ENCODE data around the gene SRSF3.
A peak's percentile ranks its signal among the peaks of the same experiment; 100 is the strongest.
"Not testable (repeated sequence)": the region's sequence is repeated elsewhere in the genome, so short reads cannot be mapped to it uniquely, and the experiment has no call there.

The SRSF3 gene

GRCh38 chr6:36604090-36605060 lies 10.2 kb downstream of the SRSF3 start:
- DNase-seq (ENCODE audit: low read depth in 2 of 3, low spot score in 1 of 3) = no peak

- no peak for DNase-seq (ENCODE audit: low read depth in 2 of 3, low spot score in 1 of 3)
Observed at GRCh38 chr6:36605143-36605542, 11.0 kb downstream of the SRSF3 start.

GRCh38 chr6:36605560-36606391 lies 11.6 kb downstream of the SRSF3 start:
- DNase-seq (ENCODE audit: low read depth in 2 of 3, low spot score in 1 of 3) = no peak

GRCh38 chr6:36607305-36607682 lies 13.1 kb downstream of the SRSF3 start:
- not testable (repeated sequence) for DNase-seq (ENCODE audit: low read depth in 2 of 3, low spot score in 1 of 3)

GRCh38 chr6:36607683-36608386 lies 13.7 kb downstream of the SRSF3 start:
- DNase-seq (ENCODE audit: low read depth in 2 of 3, low spot score in 1 of 3) = no peak

DNA sequence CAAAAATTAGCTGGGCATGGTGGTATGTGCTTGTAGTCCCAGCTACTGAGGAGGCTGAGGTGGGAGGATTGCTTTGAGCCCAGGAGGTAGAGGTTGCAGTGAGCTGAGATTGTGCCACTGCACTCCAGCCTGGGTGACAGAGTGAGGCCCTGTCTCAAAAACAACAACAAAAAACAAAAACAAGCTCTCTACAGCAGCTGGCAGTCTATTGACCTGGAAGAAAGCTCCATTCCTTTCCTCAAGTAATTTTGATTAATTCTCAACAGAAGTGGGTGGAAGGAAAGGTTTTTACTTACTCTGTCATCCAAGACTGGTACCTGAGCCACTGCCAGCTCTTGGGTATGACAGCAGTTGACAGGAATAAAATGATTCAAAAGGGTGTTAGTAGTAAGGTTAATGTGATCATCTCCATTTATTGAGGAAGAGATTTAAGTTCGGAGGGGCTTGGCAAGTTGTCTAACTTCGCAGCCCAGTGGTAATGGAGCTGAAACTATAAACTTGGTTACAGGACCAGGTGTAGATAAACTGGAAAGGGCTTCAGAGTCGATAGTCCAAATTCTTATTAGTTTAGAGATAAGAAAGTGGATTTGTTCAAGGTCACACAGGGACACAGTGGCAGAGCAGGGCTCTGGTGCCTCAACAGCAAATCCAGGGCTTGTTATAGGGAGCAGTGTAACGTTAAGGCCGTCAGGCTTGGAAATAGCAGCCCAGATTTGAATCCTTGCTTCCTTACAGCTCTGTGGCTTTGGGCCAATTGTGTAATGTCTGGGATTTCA lies 14.8 kb downstream of the SRSF3 start:
- DNase-seq (ENCODE audit: low read depth in 2 of 3, low spot score in 1 of 3) = no peak

- no peak for DNase-seq (ENCODE audit: low read depth in 2 of 3, low spot score in 1 of 3)
Observed at GRCh38 chr6:36609582-36609981, 15.4 kb downstream of the SRSF3 start.

- no peak for DNase-seq (ENCODE audit: low read depth in 2 of 3, low spot score in 1 of 3)
Observed at GRCh38 chr6:36610041-36610955, 16.1 kb downstream of the SRSF3 start.

DNA sequence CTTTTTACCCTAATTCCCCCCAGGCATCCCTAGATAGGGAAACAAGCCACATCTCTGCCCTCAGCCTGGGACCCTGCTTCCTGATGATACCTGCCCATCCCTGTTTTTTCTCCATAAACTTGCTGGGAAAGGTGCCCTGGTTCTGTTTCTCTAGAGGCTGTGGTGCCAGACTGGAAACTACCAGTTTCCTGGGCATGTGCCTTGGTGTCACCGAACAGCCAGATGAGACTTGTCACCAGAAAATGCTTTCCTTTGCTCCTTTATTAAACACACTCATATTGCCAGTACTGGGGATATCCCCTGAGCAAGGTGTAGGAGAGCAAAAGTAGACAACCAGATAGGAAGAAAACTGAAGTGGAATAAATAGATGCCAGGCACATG lies 16.8 kb downstream of the SRSF3 start:
- no peak for DNase-seq (ENCODE audit: low read depth in 2 of 3, low spot score in 1 of 3)

- not testable (repeated sequence) for DNase-seq (ENCODE audit: low read depth in 2 of 3, low spot score in 1 of 3)
Observed at GRCh38 chr6:36611679-36612078, 17.5 kb downstream of the SRSF3 start.

DNA sequence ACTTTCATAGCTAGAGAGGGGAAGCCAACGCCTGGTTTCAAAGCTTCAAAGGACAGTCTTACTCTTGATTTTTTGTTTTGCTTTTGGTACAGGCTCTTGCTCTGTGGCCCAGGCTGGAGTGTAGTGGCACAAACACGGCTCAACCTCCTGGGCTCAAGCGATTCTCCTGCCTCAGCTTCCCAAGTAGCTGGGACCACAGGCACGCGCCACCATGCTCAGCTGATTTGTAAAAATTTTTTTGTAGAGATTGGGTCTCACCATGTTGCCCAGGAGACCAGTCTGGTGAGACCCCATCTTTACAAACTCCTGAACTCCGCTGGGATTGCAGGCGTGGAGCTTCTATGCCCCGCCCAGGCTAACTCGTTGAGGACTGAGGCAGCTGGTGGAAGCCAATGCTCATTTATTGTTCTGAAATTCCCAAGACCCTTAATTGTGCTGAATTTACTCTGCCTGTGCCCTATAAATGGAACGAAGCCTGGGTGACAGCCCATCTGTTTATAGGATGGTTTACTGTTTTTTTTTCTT lies 18.0 kb downstream of the SRSF3 start:
- DNase-seq (ENCODE audit: low read depth in 2 of 3, low spot score in 1 of 3) = no peak

GRCh38 chr6:36613200-36613995 lies 19.2 kb downstream of the SRSF3 start:
- DNase-seq (ENCODE audit: low read depth in 2 of 3, low spot score in 1 of 3) = no peak

GRCh38 chr6:36615018-36615761 lies 21.0 kb downstream of the SRSF3 start:
- peak; percentile 15 to 55 (median 20) for DNase-seq (ENCODE audit: low read depth in 2 of 3, low spot score in 1 of 3)

DNA sequence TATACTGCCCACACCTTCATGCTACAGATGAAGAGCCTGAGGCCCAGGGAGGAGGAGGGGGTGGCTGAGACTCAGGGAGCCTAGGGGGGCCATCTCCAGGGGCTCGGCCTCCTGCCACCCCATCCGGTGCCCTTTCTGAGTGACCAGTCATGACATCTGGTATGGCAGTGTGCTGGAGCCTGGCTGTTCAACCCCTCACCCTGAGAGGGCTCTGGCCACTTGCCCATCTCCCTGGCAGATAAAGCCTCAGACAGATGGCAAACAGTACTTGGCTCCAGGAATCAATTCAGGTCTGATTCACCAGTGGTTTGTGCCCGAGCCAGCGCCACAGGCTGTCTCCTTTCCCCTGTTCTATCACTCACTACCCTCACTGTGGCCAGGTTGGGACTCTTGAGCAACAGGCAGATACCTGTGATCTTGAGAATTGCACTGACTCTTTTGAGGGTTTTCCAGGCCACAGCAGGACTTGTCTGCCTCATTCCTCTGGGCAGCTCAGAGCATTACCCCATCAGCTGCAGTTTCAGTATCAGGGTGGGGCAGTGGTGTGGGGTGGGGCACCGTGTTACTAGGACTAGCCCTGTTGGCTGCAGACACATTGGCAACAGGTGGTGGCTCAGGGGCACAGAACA lies 22.8 kb downstream of the SRSF3 start:
- DNase-seq (ENCODE audit: low read depth in 2 of 3, low spot score in 1 of 3) = no peak

DNA sequence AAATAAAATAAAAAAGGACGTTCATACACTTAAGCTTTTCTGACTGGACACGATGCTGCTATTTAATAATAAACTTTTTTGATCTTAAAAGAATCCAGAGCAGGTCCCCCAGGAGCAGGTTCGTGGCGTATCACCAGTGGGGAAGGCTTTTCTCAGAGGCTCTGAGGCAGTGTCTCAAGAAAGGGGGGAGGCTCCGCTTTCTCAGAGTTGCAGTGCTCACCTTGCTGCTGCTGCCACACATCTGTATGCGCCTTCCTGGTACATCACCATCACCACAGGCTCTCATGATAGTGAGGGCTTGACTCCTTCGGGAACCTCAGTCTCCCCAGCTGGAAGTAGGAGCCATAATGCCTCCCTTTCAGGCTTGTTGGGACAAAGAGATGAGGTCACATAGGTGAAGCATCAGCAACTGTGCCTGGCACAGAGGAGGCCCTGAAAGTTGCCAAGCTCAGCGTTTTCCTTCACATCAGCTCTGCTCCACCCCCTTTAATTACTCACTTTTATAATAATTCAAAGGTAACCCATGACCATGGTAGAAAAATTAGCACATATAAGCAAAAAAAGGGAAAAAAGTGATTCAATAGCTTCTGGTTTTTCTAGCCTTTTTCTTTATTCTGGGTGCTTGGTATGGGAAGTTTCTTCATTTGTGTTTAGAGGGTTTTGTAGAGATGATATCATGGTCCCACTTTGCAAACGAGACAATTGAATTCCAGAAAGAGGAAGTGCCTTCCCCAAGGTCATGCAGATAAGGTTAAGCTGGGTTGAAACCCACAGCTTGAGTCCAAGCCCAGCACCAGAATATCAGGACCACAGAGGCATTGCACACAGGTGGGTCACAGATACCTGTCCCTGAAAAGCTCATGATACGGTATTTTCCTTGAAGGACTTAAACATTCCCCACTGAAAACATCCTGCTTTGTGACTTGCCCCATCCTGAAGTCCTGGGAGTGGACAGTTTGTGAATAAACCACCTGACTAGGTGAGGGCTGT lies 24.5 kb downstream of the SRSF3 start:
- no peak for DNase-seq (ENCODE audit: low read depth in 2 of 3, low spot score in 1 of 3)

DNA sequence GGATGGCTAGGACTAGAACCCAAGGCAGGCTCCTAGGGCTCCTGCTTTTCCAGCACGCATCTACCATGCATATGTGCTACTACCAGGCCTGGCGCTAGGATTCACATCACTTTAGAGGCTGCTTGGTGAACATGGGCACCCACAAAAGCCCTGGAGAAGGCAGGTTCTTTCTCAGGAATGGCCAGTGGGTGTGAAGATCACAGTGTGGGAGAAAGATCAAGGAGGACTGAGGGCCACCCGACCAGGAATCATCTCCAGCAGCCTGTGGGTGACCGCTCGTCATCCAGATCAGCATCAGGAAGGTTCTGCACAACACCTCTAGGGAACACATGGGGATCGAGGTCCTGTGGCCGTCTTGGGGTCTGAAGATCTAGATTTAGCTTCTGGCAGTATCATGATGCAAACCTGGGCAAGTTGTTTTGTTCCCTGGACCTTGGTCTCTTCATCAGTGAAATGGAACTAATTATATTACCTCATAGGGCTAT lies 27.3 kb downstream of the SRSF3 start:
- DNase-seq (ENCODE audit: low read depth in 2 of 3, low spot score in 1 of 3) = no peak
